K562 (cell line): ENCODE measurements around the gene TMEM41A.
"Not testable (repeated sequence)": the region's sequence is repeated elsewhere in the genome, so short reads cannot be mapped to it uniquely, and the experiment has no call there.

Experiments
- EP300 ChIP-seq: IDR thresholded peaks from 2 replicates; pipeline ENCODE4 v1.6.1; 2012; ENCODE audit warnings: low read length, improper control_type of control experiment
- FOS ChIP-seq: IDR thresholded peaks from 3 replicates; pipeline ENCODE4 v1.6.1; 2011; ENCODE audit not compliant: insufficient read length; ENCODE audit errors: extremely low read depth
- NCOA1 ChIP-seq: fragments of 450-650 bp; IDR thresholded peaks from 2 replicates; pipeline ENCODE4 v1.6.1; 2016; ENCODE audit warnings: low read depth
- SMC3 ChIP-seq: conservative IDR thresholded peaks from 2 replicates; pipeline ENCODE4 v1.6.1; 2011; ENCODE audit warnings: low read depth, low read length, improper control_type of control experiment; ENCODE audit not compliant: insufficient read depth
- TF ChIP-seq, protein P1 (sequence below): fragments of 450-650 bp; formaldehyde crosslinking; IDR thresholded peaks from 2 replicates; pipeline ENCODE4 v1.4.0; 2022; ENCODE audit warnings: missing genetic modification characterization
- TF ChIP-seq, protein P2 (sequence below): sonication (generic); formaldehyde crosslinking; IDR thresholded peaks from 2 replicates; pipeline ENCODE4 v1.9.0; 2022; ENCODE audit warnings: mild to moderate bottlenecking, missing genetic modification reagents

DNA sequence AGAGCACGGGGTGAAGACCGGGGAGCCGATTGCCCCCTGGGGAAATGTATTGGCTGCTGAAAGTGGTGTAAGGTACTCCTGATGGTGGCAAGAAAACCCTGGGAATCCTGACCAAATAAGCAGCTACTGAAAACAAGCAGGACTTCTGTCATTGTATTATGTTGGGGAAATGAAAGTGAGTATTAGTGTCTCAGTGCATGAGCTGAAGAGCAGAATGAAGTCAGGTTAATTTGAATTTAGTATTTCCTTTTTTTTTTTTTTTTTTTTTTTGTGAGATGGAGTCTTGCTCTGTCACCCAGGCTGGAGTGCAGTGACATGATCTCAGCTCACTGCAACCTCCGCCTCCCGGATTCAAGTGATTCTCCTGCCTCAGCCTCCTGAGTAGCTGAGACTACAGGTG lies 32.7 kb downstream of the TMEM41A start:
- not testable (repeated sequence) for TF ChIP-seq EP300, SMC3, FOS, NCOA1
- TF ChIP-seq, protein P1, sequence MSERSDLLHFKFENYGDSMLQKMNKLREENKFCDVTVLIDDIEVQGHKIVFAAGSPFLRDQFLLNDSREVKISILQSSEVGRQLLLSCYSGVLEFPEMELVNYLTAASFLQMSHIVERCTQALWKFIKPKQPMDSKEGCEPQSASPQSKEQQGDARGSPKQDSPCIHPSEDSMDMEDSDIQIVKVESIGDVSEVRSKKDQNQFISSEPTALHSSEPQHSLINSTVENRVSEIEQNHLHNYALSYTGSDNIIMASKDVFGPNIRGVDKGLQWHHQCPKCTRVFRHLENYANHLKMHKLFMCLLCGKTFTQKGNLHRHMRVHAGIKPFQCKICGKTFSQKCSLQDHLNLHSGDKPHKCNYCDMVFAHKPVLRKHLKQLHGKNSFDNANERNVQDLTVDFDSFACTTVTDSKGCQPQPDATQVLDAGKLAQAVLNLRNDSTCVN (CRISPR knock-in tag), result not testable (repeated sequence)
- TF ChIP-seq, protein P2, sequence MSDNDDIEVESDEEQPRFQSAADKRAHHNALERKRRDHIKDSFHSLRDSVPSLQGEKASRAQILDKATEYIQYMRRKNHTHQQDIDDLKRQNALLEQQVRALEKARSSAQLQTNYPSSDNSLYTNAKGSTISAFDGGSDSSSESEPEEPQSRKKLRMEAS (CRISPR knock-in tag), result not testable (repeated sequence)
